ENCODE measurements around the gene TBR1. TPM values are rescaled to one million over a fixed set of nuclear protein-coding genes. Genes with fewer than 3 reads are reported as not detected.

The TBR1 gene
- total and polyA plus RNA-seq, 10 of the 15 experiments (the other 5 are each of a cell fraction or from before 2014, with no cell fraction given): 0.01 TPM; not detected in 9

GRCh38 chr2:161373942-161374341 lies 42.2 kb upstream of the TBR1 start:
- ChIA-PET SMC1A (ENCODE audit: uncharacterized antibody, unreplicated experiment) (no interaction called here), POLR2A (no interaction called here), RAD21 (ENCODE audit: unreplicated experiment) (no interaction called here), CTCF (no interaction called here)
- intact Hi-C loops (cut with micrococcal nuclease; ENCODE audit: unreplicated experiment) (no loop called here), in situ Hi-C loops (cut with MboI) (no loop called here)
- BruUV-seq (replicated peaks): no TSS peak
- Histone ChIP-seq H3K9me3 (replicated peaks; ENCODE audit: control insufficient read depth, insufficient read depth, low read length) (no peaks in the 10 kb centered on the region), H4K20me1 (ENCODE audit: control insufficient read depth, insufficient read depth) (no peaks in the 10 kb centered on the region), H3K4me2 (ENCODE audit: control insufficient read depth, insufficient read depth) (no peak overlapping the region), H3K27ac (ENCODE audit: control insufficient read depth, insufficient read depth) (no peak overlapping the region), H3K4me1 (ENCODE audit: control insufficient read depth, insufficient read depth, low read length) (no peaks in the 10 kb centered on the region), H2AFZ (ENCODE audit: control insufficient read depth, low read depth, low read length) (no peak overlapping the region), H3K9ac (ENCODE audit: control insufficient read depth, insufficient read depth, low read length) (no peak overlapping the region), H3K27me3 (replicated peaks in 1 of 2; ENCODE audit: control insufficient read depth in 2 of 2, insufficient read depth in 2 of 2, low read length in 1 of 2) (no peaks in the 10 kb centered on the region), H3K4me3 (no peak overlapping the region), H3K79me2 (ENCODE audit: control insufficient read depth, insufficient read depth, low read length) (no peaks in the 10 kb centered on the region), H3K36me3 (ENCODE audit: control insufficient read depth in 2 of 2, insufficient read depth in 2 of 2, low read length in 1 of 2) (peaks cover 0 to 6% of the 10 kb centered on the region in 2 experiments; a peak in 2 of 4 replicates)
- no peak for TF ChIP-seq KAT2A (conservative IDR thresholded peaks at IDR 0.05; ENCODE audit: control insufficient read depth, low read depth, low read length)
- TF ChIP-seq RELA (IDR thresholded peaks at IDR 0.05; ENCODE audit: borderline replicate concordance, partially characterized antibody): no peak
- no peak for TF ChIP-seq MTA2 (IDR thresholded peaks at IDR 0.05; ENCODE audit: low read depth)
- no peak for TF ChIP-seq SRF (IDR thresholded peaks at IDR 0.05; ENCODE audit: low read depth in 2 of 2, low read length in 2 of 2)
- TF ChIP-seq GABPA (IDR thresholded peaks at IDR 0.05; ENCODE audit: low read depth): no peak
- no peak for DNase-seq (ENCODE audit: low read depth, low spot score)
- ATAC-seq: no peak
- FAIRE-seq: no peak

- RAD21 ChIA-PET (ENCODE audit: unreplicated experiment): interaction anchor here (0.6 kb wide), 1 partner anchor 1305 kb away, joined by 3 read pairs; no protein-coding TSS in a partner anchor
- no peak overlapping the region for H3K9ac ChIP-seq (ENCODE audit: control insufficient read depth, insufficient read depth, low read length)
- POLR2A ChIA-PET: no interaction called here
- no peak overlapping the region for H3K4me3 ChIP-seq
- in situ Hi-C loops (cut with MboI): no loop called here
- H3K79me2 ChIP-seq (ENCODE audit: control insufficient read depth, insufficient read depth, low read length): no peaks in the 10 kb centered on the region
- no peak overlapping the region for H3K27ac ChIP-seq (ENCODE audit: control insufficient read depth, insufficient read depth)
- no peak overlapping the region for H2AFZ ChIP-seq (ENCODE audit: control insufficient read depth, low read depth, low read length)
- 96% methylated on average over 1 of the region's 1 CpG for WGBS (ENCODE audit: insufficient coverage, insufficient replicate concordance, low lambda C conversion rate, missing lambda C conversion rate)
- H3K9me3 ChIP-seq (replicated peaks; ENCODE audit: control insufficient read depth, insufficient read depth, low read length): no peaks in the 10 kb centered on the region
- no peaks in the 10 kb centered on the region for H3K27me3 ChIP-seq (replicated peaks in 1 of 2; ENCODE audit: control insufficient read depth in 2 of 2, insufficient read depth in 2 of 2, low read length in 1 of 2)
- no peak for DNase-seq (ENCODE audit: low read depth, low spot score)
- BruUV-seq (replicated peaks): no TSS peak
- no peak overlapping the region for H3K4me2 ChIP-seq (ENCODE audit: control insufficient read depth, insufficient read depth)
- intact Hi-C loops (cut with micrococcal nuclease; ENCODE audit: unreplicated experiment): no loop called here
- CTCF ChIA-PET: interaction anchor here (1.2 kb wide), 1 partner anchor 16 kb away, joined by 3 read pairs; no protein-coding TSS in a partner anchor
- no peak for FAIRE-seq
- H3K4me1 ChIP-seq (ENCODE audit: control insufficient read depth, insufficient read depth, low read length): no peaks in the 10 kb centered on the region
- SMC1A ChIA-PET (ENCODE audit: uncharacterized antibody, unreplicated experiment): no interaction called here
- ATAC-seq: no peak
- peaks cover 0 to 6% of the 10 kb centered on the region in 2 experiments; a peak in 2 of 4 replicates for H3K36me3 ChIP-seq (ENCODE audit: control insufficient read depth in 2 of 2, insufficient read depth in 2 of 2, low read length in 1 of 2)
- H4K20me1 ChIP-seq (ENCODE audit: control insufficient read depth, insufficient read depth): no peaks in the 10 kb centered on the region
- TF ChIP-seq RB1 (IDR thresholded peaks at IDR 0.05; ENCODE audit: borderline replicate concordance) (no peak), MXI1 (IDR thresholded peaks at IDR 0.05; ENCODE audit: low read depth, low read length) (no peak), PAX8 (IDR thresholded peaks at IDR 0.05) (no peak), ATF3 (IDR thresholded peaks at IDR 0.05; ENCODE audit: borderline replicate concordance, extremely low read depth, low read depth, low read length) (no peak), ZBTB4 (CRISPR knock-in tag; IDR thresholded peaks at IDR 0.05) (no peak), E2F8 (IDR thresholded peaks at IDR 0.05; ENCODE audit: low read depth, partially characterized antibody) (no peak), HCFC1 (IDR thresholded peaks at IDR 0.05; ENCODE audit: low read length) (no peak), ZNF384 (IDR thresholded peaks at IDR 0.05; ENCODE audit: borderline replicate concordance, low read depth, low read length) (no peak)
Measured at GRCh38 chr2:161374446-161374845, 41.7 kb upstream of the TBR1 start.

Data from GM12878 (cell line).